SK-N-SH treated with all-trans-retinoic acid at 6 μM for 48 hours (cell line): ENCODE data around the gene GCSAML.
"Not testable (repeated sequence)": the region's sequence is repeated elsewhere in the genome, so short reads cannot be mapped to it uniquely, and the experiment has no call there.

Experiments
- ATAC-seq: fragments of 200-7000 bp; cut with Tn5 transposase; 3 replicates; pipeline ENCODE4 v1.9.1; 2020; ENCODE audit warnings: mild to moderate bottlenecking, moderate library complexity
- ARNTL ChIP-seq: fragments of 450-650 bp; formaldehyde crosslinking; IDR thresholded peaks from 2 replicates; pipeline ENCODE4 v1.5.0; 2020; ENCODE audit warnings: low read depth, mild to moderate bottlenecking, moderate library complexity, borderline replicate concordance
- CREB5 ChIP-seq: fragments of 250-450 bp; sonication (Bioruptor Pico); IDR thresholded peaks from 2 replicates; pipeline ENCODE4 v1.5.1; 2020; ENCODE audit warnings: low read depth, mild to moderate bottlenecking, moderate library complexity
- CSDC2 ChIP-seq: fragments of 250-450 bp; sonication (Bioruptor Pico); IDR thresholded peaks from 2 replicates; pipeline ENCODE4 v1.5.0; 2020; ENCODE audit warnings: mild to moderate bottlenecking, moderate library complexity
- CSRNP3 ChIP-seq: fragments of 250-450 bp; sonication (Bioruptor Pico); IDR thresholded peaks from 2 replicates; pipeline ENCODE4 v1.5.1; 2021; ENCODE audit warnings: mild to moderate bottlenecking, moderate library complexity
- ESRRG ChIP-seq: fragments of 250-450 bp; sonication (Bioruptor Pico); IDR thresholded peaks from 2 replicates; pipeline ENCODE4 v1.6.1; 2021; ENCODE audit warnings: mild to moderate bottlenecking
- OSR1 ChIP-seq: fragments of 250-450 bp; sonication (Bioruptor Pico); IDR thresholded peaks from 2 replicates; pipeline ENCODE4 v1.8.0; 2022; ENCODE audit warnings: moderate library complexity, mild to moderate bottlenecking, inconsistent platforms
- POU6F1 ChIP-seq: fragments of 250-450 bp; sonication (Bioruptor Pico); IDR thresholded peaks from 2 replicates; pipeline ENCODE4 v1.8.0; 2021; ENCODE audit warnings: low read depth, mild to moderate bottlenecking, moderate library complexity, borderline replicate concordance
- PPARA ChIP-seq: fragments of 250-450 bp; sonication (Bioruptor Pico); IDR thresholded peaks from 2 replicates; pipeline ENCODE4 v1.5.0; 2020; ENCODE audit warnings: mild to moderate bottlenecking, borderline replicate concordance
- RARB ChIP-seq: fragments of 250-450 bp; sonication (Bioruptor Pico); IDR thresholded peaks from 2 replicates; pipeline ENCODE4 v1.8.0; 2021; ENCODE audit warnings: mild to moderate bottlenecking, moderate library complexity
- SNAI2 ChIP-seq: fragments of 250-450 bp; sonication (Bioruptor Pico); IDR thresholded peaks from 2 replicates; pipeline ENCODE4 v1.5.0; 2020; ENCODE audit warnings: mild to moderate bottlenecking, moderate library complexity
- TCF4 ChIP-seq: fragments of 250-450 bp; sonication (Bioruptor Pico); IDR thresholded peaks from 2 replicates; pipeline ENCODE4 v1.8.0; 2021; ENCODE audit warnings: mild to moderate bottlenecking, moderate library complexity, borderline replicate concordance
- TOX ChIP-seq: fragments of 250-450 bp; sonication (Bioruptor Pico); IDR thresholded peaks from 2 replicates; pipeline ENCODE4 v1.8.0; 2021; ENCODE audit warnings: mild to moderate bottlenecking, moderate library complexity, borderline replicate concordance
- TSHZ2 ChIP-seq: fragments of 250-450 bp; sonication (Bioruptor Pico); IDR thresholded peaks from 2 replicates; pipeline ENCODE4 v1.5.0; 2020; ENCODE audit warnings: mild to moderate bottlenecking, moderate library complexity
- ZC3H10 ChIP-seq: fragments of 250-450 bp; sonication (Bioruptor Pico); IDR thresholded peaks from 2 replicates; pipeline ENCODE4 v1.5.1; 2021; ENCODE audit warnings: mild to moderate bottlenecking, moderate library complexity
- ZFP3 ChIP-seq: fragments of 250-450 bp; sonication (Bioruptor Pico); IDR thresholded peaks from 2 replicates; pipeline ENCODE4 v1.5.0; 2020; ENCODE audit warnings: mild to moderate bottlenecking, moderate library complexity
- ZFP30 ChIP-seq: fragments of 450-650 bp; formaldehyde crosslinking; IDR thresholded peaks from 2 replicates; pipeline ENCODE4 v1.5.0; 2022; ENCODE audit warnings: mild to moderate bottlenecking, moderate library complexity
- ZNF565 ChIP-seq: fragments of 450-650 bp; formaldehyde crosslinking; conservative IDR thresholded peaks from 2 replicates; pipeline ENCODE4 v1.5.0; 2020; ENCODE audit warnings: low read depth, mild to moderate bottlenecking, moderate library complexity
- ZNF70 ChIP-seq: fragments of 450-650 bp; formaldehyde crosslinking; IDR thresholded peaks from 2 replicates; pipeline ENCODE4 v1.5.0; 2020; ENCODE audit warnings: mild to moderate bottlenecking, moderate library complexity
- ZNF8 ChIP-seq: fragments of 450-650 bp; formaldehyde crosslinking; IDR thresholded peaks from 2 replicates; pipeline ENCODE4 v1.5.0; 2020; ENCODE audit warnings: mild to moderate bottlenecking, moderate library complexity

Gene GCSAML

GRCh38 chr1:247518613-247518891, 30.4 kb upstream of the GCSAML start:
- TF ChIP-seq TOX (no peak), ZFP3 (no peak), POU6F1 (CRISPR knock-in tag) (no peak)
- ATAC-seq = no peak

GRCh38 chr1:247521886-247522285, 27.0 kb upstream of the GCSAML start:
- ATAC-seq = not testable (repeated sequence)

GRCh38 chr1:247528812-247529474, 20.0 kb upstream of the GCSAML start:
- ATAC-seq = no peak
- TF ChIP-seq RARB (CRISPR knock-in tag) = no peak
- TF ChIP-seq SNAI2 (CRISPR knock-in tag) = no peak
- no peak for TF ChIP-seq ZFP30 (CRISPR knock-in tag)
- TF ChIP-seq PPARA (CRISPR knock-in tag) = no peak
- TF ChIP-seq TSHZ2 (CRISPR knock-in tag) = no peak
- TF ChIP-seq TCF4 (CRISPR knock-in tag) = no peak

GRCh38 chr1:247529771-247530355, 19.1 kb upstream of the GCSAML start:
- TF ChIP-seq ZC3H10 (CRISPR knock-in tag) (no peak), ZNF70 (CRISPR knock-in tag) (no peak), PPARA (CRISPR knock-in tag) (no peak), POU6F1 (CRISPR knock-in tag) (no peak), CSDC2 (no peak), CSRNP3 (CRISPR knock-in tag) (no peak), RARB (CRISPR knock-in tag) (no peak), OSR1 (CRISPR knock-in tag) (no peak), TSHZ2 (CRISPR knock-in tag) (no peak), CREB5 (CRISPR knock-in tag) (no peak), ARNTL (CRISPR knock-in tag) (no peak), ZNF565 (CRISPR knock-in tag) (no peak), ESRRG (CRISPR knock-in tag) (no peak), ZFP3 (no peak), ZNF8 (CRISPR knock-in tag) (no peak)
- no peak for ATAC-seq
